NCI-H748 treated with DMSO at 0.1 percent for 48 hours (cell line): ENCODE data around the gene PIH1D2.
"Not testable (repeated sequence)": the region's sequence is repeated elsewhere in the genome, so short reads cannot be mapped to it uniquely, and the experiment has no call there.

Experiments
- DNase-seq: peaks from one replicate; lab custom pipeline; 2025; lab: John Stamatoyannopoulos, UW

PIH1D2 gene, protein sequence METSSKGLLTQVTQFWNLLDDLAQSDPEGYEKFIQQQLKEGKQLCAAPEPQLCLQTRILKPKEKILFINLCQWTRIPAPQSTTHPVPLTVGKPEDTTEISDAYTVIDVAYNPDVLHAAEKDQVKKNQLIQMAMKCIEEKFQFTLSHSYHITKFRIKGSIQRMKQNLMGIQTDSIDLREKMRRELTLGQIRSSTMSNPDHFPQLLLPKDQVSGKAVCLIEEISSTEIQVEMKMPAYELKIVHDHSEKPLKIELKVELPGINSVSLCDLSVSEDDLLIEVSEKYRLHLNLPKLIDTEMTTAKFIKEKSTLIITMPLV

DNA sequence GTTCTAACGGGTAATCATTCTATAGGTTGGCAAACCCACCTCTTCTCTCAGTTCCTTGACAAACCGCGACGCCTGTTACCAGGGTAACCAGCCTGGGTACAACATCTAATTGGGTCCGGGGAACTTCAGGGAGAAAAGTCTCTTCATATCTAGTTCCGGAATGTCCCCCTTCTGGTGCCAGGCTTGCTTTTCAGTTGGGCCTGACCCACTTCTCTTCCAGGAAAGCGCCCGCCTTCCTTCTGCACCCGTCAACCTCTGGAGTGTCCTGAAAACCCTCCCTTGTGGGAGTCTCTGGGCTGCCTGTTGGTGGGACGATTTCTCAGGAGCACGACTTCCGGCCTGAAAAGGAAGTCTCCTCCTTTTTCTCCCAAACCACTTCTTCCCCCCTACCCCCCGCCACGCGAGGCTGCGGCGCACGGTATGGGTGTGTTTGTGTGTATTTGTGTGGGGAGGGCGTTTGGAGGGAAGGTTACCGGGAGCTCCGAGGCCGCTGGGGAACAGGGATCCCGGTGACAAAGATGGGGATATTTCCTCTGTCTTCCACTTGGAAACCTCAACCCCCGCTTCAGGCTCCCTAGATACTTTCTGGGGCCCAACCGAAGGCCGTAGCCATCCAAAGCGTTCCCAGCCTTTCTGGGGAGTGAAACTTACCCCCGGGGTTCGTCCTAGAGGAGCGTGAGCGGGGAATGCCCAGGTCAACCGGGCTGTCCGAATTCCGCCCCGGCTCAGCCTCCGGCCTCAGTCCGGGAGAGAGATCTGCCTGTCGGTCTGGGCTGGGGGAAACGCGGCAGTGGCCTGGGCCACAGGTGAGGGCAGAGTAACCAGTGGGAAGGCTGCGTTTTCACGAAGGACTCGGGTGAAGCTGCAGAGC, at the start of gene PIH1D2, which contains the start of gene NKAPD1:
TSS of gene PIH1D2 (minus strand) at position 77 of the 871 bp plus-strand sequence. CDS start 843 bp downstream, outside the sequence.
TSS of gene NKAPD1 (plus strand) at position 359 of the 871 bp plus-strand sequence. CDS start 1,276 bp downstream, outside the sequence.
- DNase-seq = peak; percentile 74

DNA sequence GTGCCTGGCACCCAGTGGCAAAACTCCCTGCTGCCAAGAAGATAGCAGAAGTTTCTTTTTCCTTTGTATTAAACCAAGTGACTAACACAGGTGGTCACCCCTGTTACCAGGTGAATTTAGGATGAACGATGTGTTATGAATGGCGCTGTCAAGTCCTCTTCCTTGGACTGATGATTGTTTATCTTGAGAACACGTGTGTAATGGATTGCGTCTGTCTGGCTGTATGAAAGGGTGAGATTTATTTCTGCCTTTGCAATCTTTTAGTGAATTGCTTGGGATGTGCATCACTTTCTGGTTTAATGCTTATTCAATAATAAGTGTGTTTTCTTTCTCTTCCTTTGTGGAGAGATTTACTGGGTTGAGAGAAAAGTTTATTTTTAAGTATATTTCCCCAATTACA, 49.3 kb upstream of the PIH1D2 start:
- no peak for DNase-seq

DNA sequence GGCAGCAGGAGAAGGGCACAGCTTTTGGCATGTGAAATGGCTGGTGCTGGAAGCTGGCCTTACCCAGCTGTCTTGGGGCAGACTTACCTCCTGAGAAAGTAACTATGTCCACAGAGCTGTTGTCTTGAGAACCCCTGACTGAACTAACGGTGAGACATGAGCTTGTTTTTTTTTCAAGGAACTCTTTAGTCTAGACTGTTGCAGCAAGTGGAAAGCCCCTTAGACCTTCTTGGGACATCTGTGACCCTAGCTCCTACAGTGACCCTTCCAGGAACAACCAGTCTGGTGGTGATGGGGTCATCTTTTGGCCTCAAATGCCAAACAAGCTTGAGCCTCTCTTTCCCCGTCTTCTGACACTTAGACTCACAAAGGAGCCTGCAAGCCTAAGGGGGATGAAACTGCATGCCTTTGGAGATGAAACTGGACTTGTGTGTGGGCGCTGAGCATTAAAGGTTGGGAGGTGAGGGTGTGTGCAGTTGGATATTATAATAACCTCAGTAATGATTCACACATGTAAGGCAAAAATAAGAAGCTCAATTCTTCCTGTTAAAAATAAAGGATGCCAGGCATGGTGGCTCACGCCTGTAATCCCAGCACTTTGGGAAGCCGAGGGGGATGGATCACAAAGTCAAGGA, 48.3 kb upstream of the PIH1D2 start:
- DNase-seq = no peak

DNA sequence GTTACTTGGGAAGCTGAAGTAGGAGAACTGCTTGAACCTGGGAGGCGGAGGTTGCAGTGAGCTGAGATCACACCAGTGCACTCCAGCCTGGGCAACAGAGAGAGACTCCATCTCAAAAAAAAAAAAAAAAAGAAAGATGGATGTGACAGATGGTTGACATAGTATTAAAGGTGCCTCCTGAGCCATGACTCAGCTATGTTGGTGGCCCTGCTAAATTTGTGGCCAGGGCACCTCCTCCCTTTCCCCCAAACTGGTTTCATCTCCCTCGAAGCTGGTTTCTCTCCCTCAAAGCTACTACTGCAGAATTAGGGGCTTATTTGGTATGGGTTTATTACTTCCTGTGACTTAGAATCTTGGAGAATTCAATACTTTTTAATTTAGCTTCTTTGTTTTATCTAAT, 44.4 kb upstream of the PIH1D2 start:
- no peak for DNase-seq

DNA sequence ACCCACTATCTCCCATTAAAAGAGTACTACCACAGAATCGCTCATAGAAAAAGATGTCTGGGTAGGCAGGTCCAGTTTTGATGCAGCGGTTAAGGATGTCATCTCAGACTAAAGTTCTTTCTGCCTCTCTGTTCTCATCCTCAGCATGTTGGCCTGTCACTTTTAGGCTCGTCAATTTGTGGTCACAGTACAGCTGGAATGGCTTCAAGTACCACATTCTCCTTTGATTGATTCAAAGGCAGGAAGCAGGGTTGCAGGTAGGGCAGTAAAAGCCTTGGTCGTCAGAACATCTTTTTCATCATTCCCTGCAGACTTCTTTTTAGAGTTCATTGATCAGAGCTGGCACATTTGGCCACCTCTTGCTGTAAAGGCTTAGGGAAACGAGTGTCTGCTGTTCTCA, 41.6 kb upstream of the PIH1D2 start:
- DNase-seq = no peak

DNA sequence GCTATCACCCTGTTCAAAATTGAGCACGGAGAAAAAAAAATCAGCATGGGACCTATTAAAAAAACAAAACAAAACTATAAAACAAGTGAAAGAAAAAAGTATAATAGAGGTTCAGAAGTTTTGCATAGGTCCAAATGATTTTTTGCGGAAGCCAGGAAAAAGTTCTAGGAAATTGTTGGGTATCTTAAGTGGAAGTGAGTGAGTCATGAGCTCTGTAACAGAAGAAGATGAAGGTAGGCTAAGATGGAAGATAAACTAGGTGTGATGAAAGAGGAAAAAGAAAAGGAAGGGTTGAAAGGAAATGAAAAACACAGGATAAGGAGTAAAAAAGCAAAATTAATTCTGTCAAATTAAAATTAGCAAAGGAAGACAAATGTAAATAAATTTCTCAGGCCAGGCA, 40.6 kb upstream of the PIH1D2 start:
- no peak for DNase-seq

DNA sequence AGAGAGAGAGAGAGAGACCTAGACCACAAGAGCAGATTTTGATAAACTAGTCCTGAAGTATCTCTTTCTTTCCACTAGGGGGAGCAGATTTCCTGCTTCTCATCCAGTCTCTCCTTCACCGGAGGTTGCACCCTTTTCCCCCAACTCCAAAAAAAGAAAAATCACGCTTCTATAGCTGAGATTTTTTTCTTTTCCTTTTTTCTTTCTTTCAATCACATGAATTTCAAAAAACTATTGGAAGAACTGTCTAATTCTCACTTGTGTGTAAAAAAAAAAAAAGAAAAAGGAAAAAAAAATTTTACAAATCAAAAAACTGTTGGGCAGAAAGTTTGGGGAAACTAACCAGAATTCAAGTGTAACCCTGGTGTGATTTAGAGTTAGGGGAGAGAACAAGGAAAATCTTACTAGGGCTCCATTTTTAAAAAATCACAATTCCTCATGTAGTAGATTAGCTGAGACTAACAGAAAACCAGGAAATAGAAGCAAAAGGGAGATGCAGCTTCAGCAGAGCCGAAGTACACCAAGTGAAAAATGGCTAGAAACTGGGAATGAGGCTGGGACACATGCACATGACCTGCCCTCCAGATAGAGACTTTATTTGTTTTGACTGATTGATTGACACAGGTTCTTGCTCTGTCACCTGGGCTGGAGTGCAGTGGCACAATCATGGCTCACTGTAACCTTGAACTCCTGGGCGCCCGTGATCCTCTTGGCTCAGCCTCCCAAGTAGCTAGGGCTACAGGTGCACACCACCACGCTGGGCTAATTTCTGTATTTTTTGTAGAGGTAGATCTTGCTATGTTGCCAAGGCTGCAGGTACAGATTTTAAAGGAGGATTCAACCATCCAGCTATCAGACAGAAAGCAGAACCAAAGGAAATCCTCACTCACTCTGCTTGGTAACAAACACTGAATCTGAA, 40.0 kb upstream of the PIH1D2 start:
- DNase-seq = peak; percentile 14

DNA sequence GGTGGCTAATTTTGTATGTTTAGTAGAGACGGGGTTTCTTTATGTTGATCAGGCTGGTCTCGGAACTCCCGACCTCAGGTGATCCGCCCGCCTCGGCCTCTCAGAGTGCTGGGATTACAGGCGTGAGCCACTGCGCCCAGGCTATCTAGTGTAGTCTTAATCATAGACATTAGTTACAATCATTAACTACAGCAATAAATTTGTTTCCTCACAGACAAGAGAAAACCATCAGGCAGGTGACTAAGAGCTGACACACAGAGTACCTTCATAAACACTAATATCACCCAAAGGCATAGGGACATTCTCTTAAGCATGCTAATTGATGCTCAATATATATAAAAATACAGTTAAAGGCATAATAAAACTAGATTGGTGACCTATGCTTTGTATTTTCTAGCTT, 32.3 kb upstream of the PIH1D2 start:
- DNase-seq = no peak

DNA sequence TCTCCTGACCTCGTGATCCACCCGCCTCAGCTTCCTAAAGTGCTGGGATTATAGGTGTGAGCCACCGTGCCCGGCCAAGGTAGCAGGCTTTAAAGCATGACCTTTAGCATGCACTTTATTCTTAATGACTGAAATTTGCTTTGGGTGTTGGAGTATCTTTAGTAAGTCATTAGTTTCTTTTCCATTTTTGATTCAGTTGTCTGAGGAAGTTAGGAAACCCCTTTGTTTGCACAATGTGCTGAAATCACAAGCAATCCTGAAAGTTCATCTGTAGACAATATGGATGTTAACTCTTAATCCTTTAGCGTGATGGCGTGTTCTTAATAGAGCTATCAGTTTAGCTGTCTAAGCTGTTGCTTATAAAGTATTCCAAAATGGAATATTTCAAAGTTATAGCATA, 29.6 kb upstream of the PIH1D2 start:
- DNase-seq = no peak

DNA sequence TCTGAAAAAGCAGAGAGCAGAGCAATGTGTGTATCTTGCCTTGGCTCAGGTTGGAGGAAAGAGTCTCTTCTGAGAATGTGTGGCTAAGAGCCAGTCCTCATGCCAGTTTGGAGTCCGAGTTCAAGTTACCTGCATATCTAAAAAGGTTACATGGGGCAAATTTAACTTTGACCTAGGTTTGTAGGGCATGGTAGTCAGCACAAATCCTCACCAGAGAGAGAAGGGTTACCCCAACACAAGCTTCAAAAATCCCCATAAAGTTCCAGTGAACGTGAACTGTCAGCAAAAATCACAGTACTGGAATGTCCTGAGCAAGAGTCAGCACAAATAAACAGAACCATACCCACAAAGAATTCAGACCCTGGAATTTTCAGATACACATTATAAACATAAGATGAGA, 26.6 kb upstream of the PIH1D2 start:
- DNase-seq = no peak

DNA sequence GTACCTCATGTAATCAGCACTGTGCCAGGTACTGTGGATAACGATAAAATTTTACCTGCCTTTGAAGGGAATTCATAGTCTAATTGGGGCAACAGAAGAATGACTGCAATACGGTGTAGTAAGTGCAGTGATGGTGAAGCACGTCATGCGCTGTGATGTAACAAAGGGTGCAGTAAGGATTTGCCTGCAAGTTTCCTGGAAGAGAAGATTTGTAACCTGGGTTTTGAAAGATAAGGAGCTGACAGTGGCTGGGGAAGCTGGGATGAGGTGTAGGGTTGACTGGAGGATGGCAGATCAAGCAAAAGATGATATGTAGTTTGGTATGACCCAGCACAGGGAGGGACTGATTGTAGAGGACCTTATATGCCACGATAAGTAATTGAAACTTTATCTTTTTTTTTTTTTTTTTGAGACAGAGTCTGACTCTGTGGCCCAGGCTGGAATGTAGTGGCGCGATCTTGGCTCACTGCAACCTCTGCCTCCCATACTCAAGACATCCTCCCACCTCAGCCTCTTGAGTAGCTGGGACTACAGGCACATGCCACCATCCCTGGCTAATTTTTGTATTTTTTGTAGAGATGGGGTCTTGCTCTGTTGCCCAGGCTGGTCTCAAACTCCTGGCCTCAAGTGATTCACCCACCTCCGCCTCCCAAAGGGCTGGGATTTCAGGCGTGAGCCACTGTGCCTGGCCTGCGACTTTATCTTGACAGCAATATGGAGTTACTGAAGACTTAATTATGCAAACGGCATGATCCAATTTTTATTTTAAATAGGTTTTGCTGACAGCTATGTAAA, 24.1 kb upstream of the PIH1D2 start:
- no peak for DNase-seq

DNA sequence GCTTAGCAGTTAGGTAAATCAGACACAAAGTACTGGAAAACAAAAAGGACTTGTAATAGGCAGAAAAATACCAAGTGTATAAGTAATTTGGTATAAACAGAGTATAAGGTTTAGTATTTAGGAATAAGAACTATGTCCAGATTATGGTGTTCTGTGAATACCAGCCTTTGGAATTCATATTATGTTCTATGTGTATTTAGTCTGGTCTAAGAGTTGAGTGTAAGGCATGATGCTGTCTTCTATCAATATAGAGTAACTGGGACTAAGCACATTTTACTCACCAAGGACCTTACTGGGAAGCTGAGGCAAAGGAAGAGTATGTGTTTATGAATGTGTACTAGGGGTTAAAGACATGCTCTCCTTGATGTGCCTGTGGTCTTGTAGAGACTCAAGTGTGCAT, 22.4 kb upstream of the PIH1D2 start:
- DNase-seq = no peak

DNA sequence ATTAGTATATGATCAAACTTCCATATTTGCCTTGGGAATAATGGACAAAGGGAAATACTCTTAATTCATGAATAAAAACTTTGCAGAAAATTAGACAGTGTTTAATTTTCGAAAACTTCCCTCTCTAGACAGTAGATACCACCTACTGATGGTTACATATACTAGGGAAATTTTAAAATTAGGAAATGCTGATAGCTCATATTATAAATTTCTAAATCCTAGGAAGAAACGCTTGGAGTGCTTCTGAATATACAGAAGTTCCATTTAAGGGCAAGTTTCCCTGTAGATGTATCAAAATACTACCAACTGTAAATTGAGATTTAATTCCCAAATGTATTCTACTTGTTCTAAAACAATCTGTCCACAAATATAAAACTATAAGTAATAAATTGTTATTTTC, 21.5 kb upstream of the PIH1D2 start:
- not testable (repeated sequence) for DNase-seq

DNA sequence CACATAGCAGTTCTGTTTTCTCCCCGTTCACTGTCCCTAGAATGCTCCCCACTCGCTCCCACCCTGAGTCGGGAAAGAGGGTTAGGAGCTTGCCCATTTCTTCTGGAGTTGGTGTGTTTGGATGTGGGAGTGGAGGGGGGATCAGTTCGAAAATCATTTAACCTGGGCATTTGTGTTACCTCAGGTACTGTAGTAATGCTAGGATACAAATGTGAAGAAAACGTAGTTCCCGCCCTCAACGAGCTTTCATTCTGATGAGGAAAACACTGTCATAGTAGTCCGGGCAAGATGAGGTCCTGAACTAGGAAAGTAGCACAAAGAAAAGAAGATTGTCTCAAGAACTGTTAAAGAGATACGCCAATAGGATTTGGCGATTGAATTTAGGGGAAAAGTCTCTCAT, 13.4 kb upstream of the PIH1D2 start:
- DNase-seq = no peak

DNA sequence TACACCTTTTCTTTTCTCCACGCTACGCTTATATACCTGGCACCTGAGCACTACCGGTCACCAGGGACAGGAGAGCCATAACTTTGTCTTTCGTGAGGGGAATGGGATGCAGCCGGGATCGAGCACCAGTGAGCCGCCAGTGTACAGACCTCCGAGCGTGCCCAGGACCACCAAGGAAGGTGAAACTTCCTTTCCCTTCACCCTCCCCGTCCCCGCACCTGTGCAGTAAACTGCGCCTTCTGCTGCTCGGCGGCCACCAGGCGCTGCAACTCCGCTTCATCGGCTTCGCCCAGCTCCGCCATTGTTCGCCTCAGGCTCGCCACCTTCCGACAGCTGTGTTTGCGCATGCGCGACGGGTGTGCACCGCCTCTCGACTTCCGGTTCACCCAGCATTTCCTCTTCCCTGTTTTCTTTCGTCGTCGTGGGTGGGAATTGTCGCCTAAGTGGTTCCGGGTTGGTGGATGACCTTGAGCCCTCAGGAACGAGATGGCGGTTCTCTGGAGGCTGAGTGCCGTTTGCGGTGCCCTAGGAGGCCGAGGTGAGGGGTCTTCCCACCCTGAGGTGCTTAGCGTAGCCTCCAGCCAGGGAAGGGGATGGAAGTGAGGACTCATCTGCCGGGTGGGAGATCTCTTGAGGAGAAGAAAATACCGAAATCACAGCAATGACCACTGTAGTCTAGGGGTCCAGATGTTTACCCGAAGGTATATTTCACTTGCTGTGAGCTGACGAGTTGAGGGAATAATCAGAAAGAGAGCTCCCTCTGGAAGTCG, 12.8 kb upstream of the PIH1D2 start, which contains the start of the genes SDHD and TIMM8B:
TSS of gene SDHD (plus strand) at position 452 of the 770 bp plus-strand sequence. CDS start at position 487, 35 bp downstream.
TSS of gene TIMM8B (minus strand) at position 335 of the 770 bp plus-strand sequence. CDS start at position 302, 33 bp downstream.
- peak; percentile 89 for DNase-seq

DNA sequence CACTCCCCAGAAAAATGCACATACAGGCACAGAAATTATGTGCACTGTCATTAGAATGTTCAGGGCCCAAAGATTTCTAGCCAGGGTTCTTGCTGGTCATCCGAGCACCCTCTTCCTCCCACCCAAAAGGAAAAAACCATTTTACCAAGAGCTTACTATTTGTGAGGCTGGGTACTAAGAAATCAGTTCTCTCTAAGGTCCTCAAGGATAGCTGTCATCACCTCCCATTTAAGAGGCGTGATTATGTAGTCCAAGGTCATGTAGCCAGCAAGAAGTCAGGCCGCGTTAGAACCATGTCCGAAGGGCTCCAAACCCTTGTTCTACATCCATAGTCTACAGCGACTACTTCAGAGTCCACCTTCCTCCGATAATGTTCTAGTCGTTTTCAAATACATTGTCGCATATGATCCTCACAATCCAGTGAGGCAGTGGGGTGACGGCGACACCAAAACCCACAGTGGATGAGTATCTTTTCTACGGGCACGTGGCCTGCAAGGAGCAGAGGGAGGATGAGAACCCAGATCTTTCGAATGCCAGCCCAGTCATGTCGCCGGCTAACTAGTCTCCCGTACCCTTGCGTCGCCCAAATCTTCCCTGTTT, 12.1 kb upstream of the PIH1D2 start:
- no peak for DNase-seq

DNA sequence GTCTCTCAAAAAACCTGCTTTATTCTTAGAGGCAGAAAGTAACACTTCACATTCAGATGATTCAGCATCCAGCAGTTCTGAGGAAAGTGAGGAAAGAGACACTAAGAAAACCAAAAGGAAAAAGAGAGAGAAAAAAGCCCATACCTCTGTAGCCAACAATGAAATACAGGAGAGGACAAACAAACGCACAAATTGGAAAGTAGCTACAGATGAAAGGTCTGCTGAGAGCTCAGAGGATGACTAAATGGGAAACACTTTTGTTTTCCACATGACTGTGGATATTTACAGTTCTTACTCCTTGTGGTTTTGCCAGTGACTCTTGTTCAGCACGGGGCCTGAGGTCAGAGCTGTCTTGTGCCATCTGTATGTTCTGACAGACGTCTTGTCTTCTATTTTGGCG, 8.9 kb upstream of the PIH1D2 start:
- DNase-seq = no peak

DNA sequence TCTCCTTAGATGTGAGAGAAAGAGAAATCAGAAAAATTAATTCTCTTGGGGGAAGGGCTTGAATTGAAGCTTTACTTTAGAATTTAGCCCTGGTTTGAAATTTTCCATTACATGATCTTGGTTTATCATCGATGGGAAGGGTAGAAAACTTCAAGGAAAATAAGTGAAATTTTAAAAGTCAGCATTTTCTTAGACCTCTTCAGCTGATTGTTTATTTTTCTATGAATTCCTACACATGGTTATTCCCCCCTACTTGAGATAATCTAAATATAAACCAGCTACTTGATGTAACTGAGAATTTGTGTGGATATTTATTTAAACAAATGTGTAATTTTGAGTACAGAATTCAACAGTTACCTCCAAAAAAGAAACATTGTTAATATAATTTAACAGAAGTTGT, 10.9 kb downstream of the PIH1D2 start:
- no peak for DNase-seq

DNA sequence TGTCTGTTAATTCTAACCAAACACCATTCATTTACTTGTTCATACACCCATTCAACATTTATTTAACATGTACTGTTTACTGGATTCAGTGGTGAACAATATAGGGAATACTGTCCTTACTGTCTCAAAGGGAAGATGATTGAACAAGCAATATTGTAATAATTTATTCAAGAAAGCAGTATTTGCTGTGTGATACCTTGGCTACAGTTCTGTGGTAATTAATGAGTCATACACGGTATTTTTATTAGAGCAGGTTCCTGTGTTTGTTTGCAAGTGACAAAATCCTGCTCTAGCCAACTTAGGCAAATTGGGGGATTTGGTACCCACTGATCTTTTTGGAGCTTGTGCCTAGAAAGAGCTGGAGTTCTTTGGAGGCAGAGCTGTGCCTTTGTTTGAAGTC, 15.7 kb downstream of the PIH1D2 start:
- DNase-seq = no peak
